Gastrocnemius medialis (tissue), 4 donors: ENCODE measurements around the gene MAST4.

Source experiments
- POLR2A ChIP-seq, 2 donors: fragments of 450-650 bp; IDR thresholded peaks; one replicate each; pipeline ENCODE4 v1.6.1; 2017; ENCODE audit warnings: antibody characterized with exemption in 2 of 2, mild to moderate bottlenecking in 2 of 2, moderate library complexity in 2 of 2
- TF ChIP-seq, protein P1 (sequence below), 5 experiments: fragments of 450-650 bp in 3 of 5; fragments of 200-600 bp in 2 of 5; sonication (generic) in 2 of 5; IDR thresholded peaks in 4 of 5; conservative IDR thresholded peaks in 1 of 5; 1 replicate in 4 of 5; 2 replicates in 1 of 5; pipeline ENCODE4 v1.5.1; 2016 to 2019; ENCODE audit warnings: antibody characterized with exemption in 5 of 5, mild to moderate bottlenecking in 3 of 5, moderate library complexity in 3 of 5

DNA sequence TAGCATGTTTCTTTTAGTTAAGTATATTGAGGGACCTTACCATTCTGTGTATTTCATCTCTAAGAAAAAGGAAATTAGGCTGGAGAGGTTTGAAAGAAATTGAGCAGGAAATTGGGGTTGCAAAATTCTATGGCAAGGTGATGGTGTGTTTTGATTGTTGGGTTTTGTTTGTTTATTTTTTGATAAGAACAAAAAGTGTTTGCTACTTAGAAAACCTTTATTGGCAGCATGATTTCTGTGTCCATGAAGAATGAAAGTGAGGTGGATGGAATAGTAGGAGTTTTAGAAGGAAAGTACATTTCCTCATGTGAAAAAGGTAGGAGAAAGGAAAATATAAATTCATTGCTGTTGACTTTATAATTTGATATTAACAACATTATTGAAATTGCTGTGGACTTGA, 433.3 kb downstream of the MAST4 start:
- TF ChIP-seq, protein P1, sequence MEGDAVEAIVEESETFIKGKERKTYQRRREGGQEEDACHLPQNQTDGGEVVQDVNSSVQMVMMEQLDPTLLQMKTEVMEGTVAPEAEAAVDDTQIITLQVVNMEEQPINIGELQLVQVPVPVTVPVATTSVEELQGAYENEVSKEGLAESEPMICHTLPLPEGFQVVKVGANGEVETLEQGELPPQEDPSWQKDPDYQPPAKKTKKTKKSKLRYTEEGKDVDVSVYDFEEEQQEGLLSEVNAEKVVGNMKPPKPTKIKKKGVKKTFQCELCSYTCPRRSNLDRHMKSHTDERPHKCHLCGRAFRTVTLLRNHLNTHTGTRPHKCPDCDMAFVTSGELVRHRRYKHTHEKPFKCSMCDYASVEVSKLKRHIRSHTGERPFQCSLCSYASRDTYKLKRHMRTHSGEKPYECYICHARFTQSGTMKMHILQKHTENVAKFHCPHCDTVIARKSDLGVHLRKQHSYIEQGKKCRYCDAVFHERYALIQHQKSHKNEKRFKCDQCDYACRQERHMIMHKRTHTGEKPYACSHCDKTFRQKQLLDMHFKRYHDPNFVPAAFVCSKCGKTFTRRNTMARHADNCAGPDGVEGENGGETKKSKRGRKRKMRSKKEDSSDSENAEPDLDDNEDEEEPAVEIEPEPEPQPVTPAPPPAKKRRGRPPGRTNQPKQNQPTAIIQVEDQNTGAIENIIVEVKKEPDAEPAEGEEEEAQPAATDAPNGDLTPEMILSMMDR (IDR thresholded peaks at IDR 0.05 in 4 of 5, conservative IDR thresholded peaks at IDR 0.05 in 1 of 5) = no peak
- no peak for TF ChIP-seq POLR2A (IDR thresholded peaks at IDR 0.05)
